ENCODE measurements around the gene CISD3. TPM values are rescaled to one million over a fixed set of nuclear protein-coding genes. Genes with fewer than 3 reads are reported as not detected.
A peak's percentile ranks its signal among the peaks of the same experiment; 100 is the strongest.

The CISD3 gene
- total and polyA plus RNA-seq, 10 of the 15 experiments (the other 5 are each of a cell fraction or from before 2014, with no cell fraction given), result 2.6 to 38.1 (median 8.1) TPM

GRCh38 chr17:38761612-38762011, 31.5 kb downstream of the CISD3 start:
- H3K27ac ChIP-seq (ENCODE audit: control insufficient read depth, insufficient read depth), result no peak overlapping the region
- 75% methylated on average over 4 of the region's 4 CpGs for WGBS (ENCODE audit: insufficient coverage, insufficient replicate concordance, low lambda C conversion rate, missing lambda C conversion rate)

More at GRCh38 chr17:38761612-38762011, 31.5 kb downstream of the CISD3 start:
- peaks cover 18 to 35% of the 10 kb centered on the region in 2 experiments for H3K36me3 ChIP-seq (ENCODE audit: control insufficient read depth in 2 of 2, insufficient read depth in 2 of 2, low read length in 1 of 2)
- intact Hi-C loops (cut with micrococcal nuclease; ENCODE audit: unreplicated experiment), result no loop called here
- H3K4me1 ChIP-seq (ENCODE audit: control insufficient read depth, insufficient read depth, low read length), result no peaks in the 10 kb centered on the region
- H3K27me3 ChIP-seq (replicated peaks in 1 of 2; ENCODE audit: control insufficient read depth in 2 of 2, insufficient read depth in 2 of 2, low read length in 1 of 2), result no peaks in the 10 kb centered on the region
- H3K4me2 ChIP-seq (ENCODE audit: control insufficient read depth, insufficient read depth), result no peak overlapping the region
- TF ChIP-seq CBFB (IDR thresholded peaks at IDR 0.05; ENCODE audit: low read depth), result no peak
- TF ChIP-seq YY1 (IDR thresholded peaks at IDR 0.05; ENCODE audit: low read depth, low read length), result no peak
- TF ChIP-seq SREBF2 (IDR thresholded peaks at IDR 0.05; ENCODE audit: low read length), result no peak
- peak; percentile 20 to 34 (median 27); a peak in 4 of 6 replicates for TF ChIP-seq CTCF (IDR thresholded peaks at IDR 0.05 in 2 of 3, conservative IDR thresholded peaks at IDR 0.05 in 1 of 3; ENCODE audit: control insufficient read depth in 2 of 3, extremely low read depth in 1 of 3, insufficient read depth in 1 of 3, low read depth in 3 of 3, low read length in 3 of 3)
- TF ChIP-seq IRF3 (IDR thresholded peaks at IDR 0.05), result no peak
- no peak for TF ChIP-seq DPF2 (IDR thresholded peaks at IDR 0.05)
- no peak for TF ChIP-seq ZZZ3 (IDR thresholded peaks at IDR 0.05; ENCODE audit: control insufficient read depth, insufficient read length, low read depth)
- peak; percentile 39; the same call in 1 of the 2 replicates for TF ChIP-seq RAD21 (IDR thresholded peaks at IDR 0.05; ENCODE audit: insufficient read depth, low read depth, low read length)
- H3K4me3 ChIP-seq, result no peak overlapping the region
- H4K20me1 ChIP-seq (ENCODE audit: control insufficient read depth, insufficient read depth), result no peaks in the 10 kb centered on the region
- no peaks in the 10 kb centered on the region for H3K79me2 ChIP-seq (ENCODE audit: control insufficient read depth, insufficient read depth, low read length)
- POLR2A ChIA-PET, result interaction anchor here (0.6 kb wide), 1 partner anchor 22 kb away, joined by 3 read pairs; no protein-coding TSS in a partner anchor
- FAIRE-seq (no peak), DNase-seq (ENCODE audit: low read depth, low spot score) (no peak), ATAC-seq (peak; percentile 48)
- SMC1A ChIA-PET (ENCODE audit: uncharacterized antibody, unreplicated experiment), result interaction anchor here (1.7 kb wide), 1 partner anchor 221 kb away, joined by 5 read pairs; no protein-coding TSS in a partner anchor
- in situ Hi-C loops (cut with MboI), result no loop called here
- H3K9me3 ChIP-seq (replicated peaks; ENCODE audit: control insufficient read depth, insufficient read depth, low read length), result no peaks in the 10 kb centered on the region
- CTCF ChIA-PET, result interaction anchor here (0.8 to 1.3 kb wide), 4 partner anchors 85 to 413 kb away, joined by 3 to 5 read pairs (median 4); no protein-coding TSS in a partner anchor
- no TSS peak for BruUV-seq (replicated peaks)
- RAD21 ChIA-PET (ENCODE audit: unreplicated experiment), result interaction anchor here (0.6 kb wide), 1 partner anchor 571 kb away, joined by 3 read pairs; no protein-coding TSS in a partner anchor
- H3K9ac ChIP-seq (ENCODE audit: control insufficient read depth, insufficient read depth, low read length), result no peak overlapping the region
- H2AFZ ChIP-seq (ENCODE audit: control insufficient read depth, low read depth, low read length), result no peak overlapping the region

Measured in GM12878 (cell line).